T-helper 17 cell (primary cell): ENCODE results near the gene SLC22A16. TPM values are rescaled to one million over a fixed set of nuclear protein-coding genes. Genes with fewer than 3 reads are reported as not detected.
A peak's percentile ranks its signal among the peaks of the same experiment; 100 is the strongest.
"Not testable (repeated sequence)": the region's sequence is repeated elsewhere in the genome, so short reads cannot be mapped to it uniquely, and the experiment has no call there.

ENCODE experiments used
- ATAC-seq: fragments of 150-1000 bp; cut with Tn5 transposase; 2 replicates; pipeline ENCODE4 v1.10.0; 2021; ENCODE audit warnings: mild to moderate bottlenecking, moderate library complexity
- DNase-seq, 3 donors: peaks; one replicate each; pipeline versions ENCODE4 v3.0.0 to v3.0.0-alpha.2; 2020 to 2021
- H3K9me3 ChIP-seq: one replicate; pipeline ENCODE4 v1.7.0; 2013; ENCODE audit warnings: low read length, mild to moderate bottlenecking; ENCODE audit not compliant: control insufficient read depth, poor library complexity, severe bottlenecking
- H3K27ac Mint-ChIP-seq: one replicate; pipeline ENCODE4 v1.8.0; 2022; ENCODE audit warnings: mild to moderate bottlenecking, moderate library complexity, mixed read lengths
- H3K27me3 Mint-ChIP-seq: one replicate; pipeline ENCODE4 v1.8.0; 2022; ENCODE audit warnings: mixed read lengths
- H3K36me3 Mint-ChIP-seq: one replicate; pipeline ENCODE4 v1.8.0; 2022; ENCODE audit warnings: low read depth, mixed read lengths
- H3K4me1 Mint-ChIP-seq: one replicate; pipeline ENCODE4 v1.8.0; 2022; ENCODE audit warnings: mild to moderate bottlenecking, mixed read lengths
- H3K4me3 Mint-ChIP-seq: one replicate; pipeline ENCODE4 v1.8.0; 2022; ENCODE audit warnings: mild to moderate bottlenecking, moderate library complexity, mixed read lengths
- total RNA-seq, 4 donors: library from RNA in 2 of 4; stranded (reverse) in 2 of 4; gene quantifications; one replicate each; pipeline ENCODE4 v1.2.3 and lab custom pipeline; 2022 to 2026

The SLC22A16 gene, protein sequence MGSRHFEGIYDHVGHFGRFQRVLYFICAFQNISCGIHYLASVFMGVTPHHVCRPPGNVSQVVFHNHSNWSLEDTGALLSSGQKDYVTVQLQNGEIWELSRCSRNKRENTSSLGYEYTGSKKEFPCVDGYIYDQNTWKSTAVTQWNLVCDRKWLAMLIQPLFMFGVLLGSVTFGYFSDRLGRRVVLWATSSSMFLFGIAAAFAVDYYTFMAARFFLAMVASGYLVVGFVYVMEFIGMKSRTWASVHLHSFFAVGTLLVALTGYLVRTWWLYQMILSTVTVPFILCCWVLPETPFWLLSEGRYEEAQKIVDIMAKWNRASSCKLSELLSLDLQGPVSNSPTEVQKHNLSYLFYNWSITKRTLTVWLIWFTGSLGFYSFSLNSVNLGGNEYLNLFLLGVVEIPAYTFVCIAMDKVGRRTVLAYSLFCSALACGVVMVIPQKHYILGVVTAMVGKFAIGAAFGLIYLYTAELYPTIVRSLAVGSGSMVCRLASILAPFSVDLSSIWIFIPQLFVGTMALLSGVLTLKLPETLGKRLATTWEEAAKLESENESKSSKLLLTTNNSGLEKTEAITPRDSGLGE
- total RNA-seq (not detected), total RNA-seq (lab: John Stamatoyannopoulos, UW) (0.08 to 0.23 reads per million in 2 donors)

GRCh38 chr6:110476046-110476849 is at the start of gene SLC22A16:
TSS of gene SLC22A16 (minus strand) at chr6:110476613. CDS start at chr6:110476574, 39 bp downstream.
- ATAC-seq (no peak), DNase-seq (no peak)
- Mint-ChIP-seq H3K4me1 (peaks cover 11% of the 10 kb centered on the region), H3K4me3 (peak within 1 kb of the TSS; percentile 78), H3K36me3 (no peaks in the 10 kb centered on the region), H3K27me3 (peaks cover 55% of the 10 kb centered on the region), H3K27ac (no peak within 1 kb of the TSS)
- no peaks in the 10 kb centered on the region for H3K9me3 ChIP-seq

- Mint-ChIP-seq H3K4me3 (no peak overlapping the region), H3K36me3 (no peaks in the 10 kb centered on the region)
- no peaks in the 10 kb centered on the region for H3K9me3 ChIP-seq
Measured at GRCh38 chr6:110525001-110525400, 48.6 kb upstream of the SLC22A16 start.

DNA sequence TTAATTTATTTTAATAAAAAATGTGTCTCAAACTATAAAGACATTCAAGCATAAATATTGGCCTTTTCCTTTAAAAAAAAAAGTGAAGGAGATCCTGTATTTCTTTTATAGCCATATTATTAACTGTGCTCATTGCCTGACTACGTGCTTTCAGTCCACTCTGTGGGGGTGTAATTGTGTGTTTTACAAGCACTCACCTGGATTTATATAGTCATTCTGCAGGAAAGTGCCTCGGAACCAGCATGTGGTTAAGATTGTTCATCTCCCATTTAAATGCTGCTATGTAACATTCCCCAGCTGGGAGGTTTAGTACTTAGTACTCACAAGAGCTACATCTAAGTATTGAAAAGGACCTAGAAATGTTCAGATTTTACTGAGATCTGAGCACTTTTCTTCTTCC is 47.9 kb upstream of the SLC22A16 start:
- H3K9me3 ChIP-seq = no peaks in the 10 kb centered on the region
- H3K4me3 Mint-ChIP-seq = no peak overlapping the region
- H3K27me3 Mint-ChIP-seq = peaks cover 2% of the 10 kb centered on the region
- no peak overlapping the region for H3K27ac Mint-ChIP-seq
- DNase-seq = no peak
- H3K36me3 Mint-ChIP-seq = no peaks in the 10 kb centered on the region
- ATAC-seq = no peak
- H3K4me1 Mint-ChIP-seq = peaks cover 3% of the 10 kb centered on the region

More at GRCh38 chr6:110525001-110525400, 48.6 kb upstream of the SLC22A16 start:
- Mint-ChIP-seq H3K27me3 (peaks cover 5% of the 10 kb centered on the region), H3K4me1 (peaks cover 3% of the 10 kb centered on the region), H3K27ac (no peak overlapping the region)
- ATAC-seq = no peak
- DNase-seq = no peak

- H3K27me3 Mint-ChIP-seq = no peaks in the 10 kb centered on the region
- H3K4me3 Mint-ChIP-seq = no peak overlapping the region
- no peak overlapping the region for H3K27ac Mint-ChIP-seq
- H3K9me3 ChIP-seq = no peaks in the 10 kb centered on the region
- ATAC-seq = no peak
- peaks cover 3% of the 10 kb centered on the region for H3K4me1 Mint-ChIP-seq
- no peaks in the 10 kb centered on the region for H3K36me3 Mint-ChIP-seq
- DNase-seq = no peak
Measured at GRCh38 chr6:110523451-110524021, 47.1 kb upstream of the SLC22A16 start.

DNA sequence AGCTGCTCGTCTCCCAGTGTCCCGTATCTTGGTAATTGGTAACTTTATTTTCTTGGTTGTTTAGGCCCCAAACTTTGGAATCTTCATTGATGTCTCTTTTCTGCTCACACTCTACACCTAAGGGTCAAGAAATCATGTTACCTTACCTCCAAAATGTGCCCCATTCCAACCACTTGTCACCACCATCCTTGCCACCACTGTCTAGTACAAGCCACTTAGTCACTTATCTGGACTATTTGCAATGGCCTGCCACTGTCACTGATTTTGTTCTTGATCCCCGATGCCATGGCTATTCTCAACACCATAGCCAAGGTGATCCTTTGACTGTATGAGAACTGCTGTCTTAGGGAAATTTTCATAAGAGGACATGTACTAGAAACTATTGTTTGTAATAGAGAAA is 46.0 kb upstream of the SLC22A16 start:
- H3K36me3 Mint-ChIP-seq = no peaks in the 10 kb centered on the region
- no peak overlapping the region for H3K27ac Mint-ChIP-seq
- H3K4me1 Mint-ChIP-seq = no peaks in the 10 kb centered on the region

GRCh38 chr6:110520992-110521543 is 44.7 kb upstream of the SLC22A16 start:
- H3K27ac Mint-ChIP-seq = no peak overlapping the region
- H3K9me3 ChIP-seq = no peaks in the 10 kb centered on the region
- no peaks in the 10 kb centered on the region for H3K36me3 Mint-ChIP-seq
- no peak overlapping the region for H3K4me3 Mint-ChIP-seq
- peaks cover 11% of the 10 kb centered on the region for H3K27me3 Mint-ChIP-seq
- H3K4me1 Mint-ChIP-seq = no peaks in the 10 kb centered on the region
- no peak for ATAC-seq
- no peak for DNase-seq

More for the DNA sequence above, 46.0 kb upstream of the SLC22A16 start:
- peaks cover 6% of the 10 kb centered on the region for H3K27me3 Mint-ChIP-seq
- DNase-seq (no peak), ATAC-seq (no peak)
- H3K4me3 Mint-ChIP-seq = no peak overlapping the region
- H3K9me3 ChIP-seq = no peaks in the 10 kb centered on the region

DNA sequence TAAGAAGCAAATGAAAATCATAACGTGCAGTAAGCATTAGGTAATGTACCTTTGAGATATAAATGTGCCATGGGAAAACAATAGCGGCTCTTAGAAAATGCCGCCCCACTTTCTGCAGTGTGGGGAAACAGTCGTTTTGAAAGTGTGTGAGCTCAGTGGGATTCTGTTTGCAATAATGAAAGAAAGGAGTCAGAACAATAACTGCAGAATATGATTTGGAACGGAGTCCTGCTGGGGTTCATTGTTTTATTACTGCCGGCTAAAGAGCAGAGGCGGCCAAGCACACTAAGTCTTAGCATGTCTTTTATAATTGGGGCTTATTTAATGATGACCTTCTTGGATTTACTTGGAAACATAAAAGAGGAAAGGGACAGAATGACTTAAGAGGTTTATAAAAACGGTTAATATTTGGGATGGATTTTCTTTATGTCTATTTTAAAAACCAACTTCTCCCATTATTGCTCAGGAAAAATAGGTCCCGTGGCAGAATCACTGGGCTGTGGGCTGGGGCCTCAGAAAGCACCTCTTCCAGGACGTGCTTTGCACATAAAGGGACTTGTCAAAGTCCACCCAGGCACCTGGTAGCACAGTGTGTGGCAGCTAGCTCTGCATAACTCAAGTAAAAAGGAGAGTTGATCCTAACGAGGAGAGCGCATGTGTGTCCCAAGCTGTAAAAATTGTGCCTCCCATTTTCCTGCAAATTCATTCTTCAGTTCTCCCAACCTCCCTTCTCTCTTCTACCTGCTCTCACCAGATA is 44.0 kb upstream of the SLC22A16 start:
- Mint-ChIP-seq H3K27me3 (peaks cover 11% of the 10 kb centered on the region), H3K4me1 (no peaks in the 10 kb centered on the region), H3K36me3 (no peaks in the 10 kb centered on the region), H3K27ac (no peak overlapping the region), H3K4me3 (no peak overlapping the region)
- ATAC-seq = no peak
- no peaks in the 10 kb centered on the region for H3K9me3 ChIP-seq
- no peak for DNase-seq

DNA sequence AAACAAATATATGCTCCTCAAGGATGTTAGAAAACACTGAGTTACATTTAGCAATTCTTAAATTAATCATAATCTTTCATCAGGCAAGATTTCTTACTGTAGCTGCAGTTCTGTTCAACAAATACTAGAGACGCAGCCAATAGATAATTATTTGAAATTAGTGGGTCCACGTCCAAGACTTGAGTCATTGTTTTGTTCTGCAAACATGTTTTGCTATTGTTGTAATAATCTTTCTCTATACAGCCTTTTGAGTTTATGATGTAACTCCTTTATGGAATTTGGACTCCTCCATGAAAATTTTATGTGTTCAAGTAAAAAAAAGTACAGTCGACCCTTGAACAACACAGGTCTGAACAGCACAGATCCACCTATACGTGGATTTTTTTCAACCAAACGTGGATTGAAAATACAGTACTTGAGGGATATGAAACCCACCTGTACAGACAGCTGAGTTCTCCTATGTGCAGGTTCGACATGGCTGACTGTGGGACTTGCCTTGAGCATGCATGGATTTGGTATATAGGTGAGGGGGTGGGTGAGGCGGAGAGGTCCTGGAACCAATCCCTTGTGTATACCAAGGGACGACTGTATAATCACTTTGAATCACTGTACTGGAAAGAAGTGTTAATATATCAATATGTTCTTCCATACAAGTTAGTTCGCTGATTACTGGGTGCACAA is 41.3 kb upstream of the SLC22A16 start:
- H3K9me3 ChIP-seq = no peaks in the 10 kb centered on the region
- no peaks in the 10 kb centered on the region for H3K4me1 Mint-ChIP-seq
- no peak for DNase-seq
- H3K27me3 Mint-ChIP-seq = peaks cover 11% of the 10 kb centered on the region
- ATAC-seq = no peak
- no peaks in the 10 kb centered on the region for H3K36me3 Mint-ChIP-seq
- no peak overlapping the region for H3K4me3 Mint-ChIP-seq
- no peak overlapping the region for H3K27ac Mint-ChIP-seq

GRCh38 chr6:110517034-110517433 is 40.6 kb upstream of the SLC22A16 start:
- Mint-ChIP-seq H3K4me1 (no peaks in the 10 kb centered on the region), H3K4me3 (no peak overlapping the region), H3K27me3 (peaks cover 14% of the 10 kb centered on the region), H3K27ac (no peak overlapping the region), H3K36me3 (no peaks in the 10 kb centered on the region)
- DNase-seq = no peak
- ATAC-seq = no peak
- no peaks in the 10 kb centered on the region for H3K9me3 ChIP-seq

- Mint-ChIP-seq H3K27me3 (peaks cover 27% of the 10 kb centered on the region), H3K4me3 (no peak overlapping the region), H3K27ac (no peak overlapping the region), H3K36me3 (no peaks in the 10 kb centered on the region), H3K4me1 (no peaks in the 10 kb centered on the region)
- no peaks in the 10 kb centered on the region for H3K9me3 ChIP-seq
- ATAC-seq (no peak), DNase-seq (no peak)
Measured at GRCh38 chr6:110514818-110515217, 38.4 kb upstream of the SLC22A16 start.

- no peaks in the 10 kb centered on the region for H3K9me3 ChIP-seq
- no peak for DNase-seq
- Mint-ChIP-seq H3K36me3 (no peaks in the 10 kb centered on the region), H3K4me3 (no peak overlapping the region), H3K27me3 (peaks cover 36% of the 10 kb centered on the region), H3K27ac (no peak overlapping the region), H3K4me1 (no peaks in the 10 kb centered on the region)
- ATAC-seq = no peak
Measured at GRCh38 chr6:110512991-110513390, 36.6 kb upstream of the SLC22A16 start.

DNA sequence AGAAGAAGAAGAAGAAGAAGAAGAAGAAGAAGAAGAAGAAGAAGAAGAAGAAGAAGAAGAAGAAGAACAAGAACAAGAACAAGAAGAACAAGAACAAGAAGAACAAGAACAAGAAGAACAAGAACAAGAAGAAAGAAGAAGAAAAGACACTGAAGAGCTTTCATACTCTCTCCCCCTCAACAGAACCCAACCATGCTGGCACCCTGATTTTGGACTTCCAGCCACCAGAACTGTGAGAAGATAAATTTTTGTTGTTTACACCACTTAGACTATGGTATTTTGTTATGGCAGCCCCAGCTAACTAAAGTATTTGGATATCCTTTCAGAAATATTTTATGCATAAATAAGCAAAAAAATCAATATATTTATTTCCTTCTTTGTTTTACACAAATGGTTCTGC is 36.1 kb upstream of the SLC22A16 start:
- H3K27ac Mint-ChIP-seq, H3K4me3 Mint-ChIP-seq, ATAC-seq, H3K9me3 ChIP-seq, H3K4me1 Mint-ChIP-seq, DNase-seq, H3K36me3 Mint-ChIP-seq: not testable (repeated sequence)
- H3K27me3 Mint-ChIP-seq = peaks cover 31% of the 10 kb centered on the region
